ENCODE data around the gene CCDC170.

DNA sequence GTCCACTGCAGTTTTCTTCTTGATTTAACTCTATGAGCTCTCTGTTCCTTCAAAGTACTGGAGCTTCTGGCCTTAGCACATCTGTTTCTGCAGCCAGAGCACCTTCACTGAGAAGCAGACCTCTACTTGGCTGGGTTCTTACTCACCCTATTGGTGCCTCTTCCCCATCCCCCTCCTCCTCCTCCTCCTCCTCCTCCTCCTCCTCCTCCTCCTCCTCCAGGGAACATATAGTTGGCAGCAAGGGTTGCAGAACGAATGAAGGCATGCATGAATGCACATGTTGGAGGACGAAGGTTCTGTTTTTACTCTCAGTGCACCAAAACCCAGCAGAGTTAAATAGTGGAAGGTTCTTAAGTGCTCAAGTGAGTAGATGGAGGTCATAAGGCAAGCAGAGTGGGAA is 172.7 kb downstream of the CCDC170 start:
- TF ChIP-seq, protein P1, sequence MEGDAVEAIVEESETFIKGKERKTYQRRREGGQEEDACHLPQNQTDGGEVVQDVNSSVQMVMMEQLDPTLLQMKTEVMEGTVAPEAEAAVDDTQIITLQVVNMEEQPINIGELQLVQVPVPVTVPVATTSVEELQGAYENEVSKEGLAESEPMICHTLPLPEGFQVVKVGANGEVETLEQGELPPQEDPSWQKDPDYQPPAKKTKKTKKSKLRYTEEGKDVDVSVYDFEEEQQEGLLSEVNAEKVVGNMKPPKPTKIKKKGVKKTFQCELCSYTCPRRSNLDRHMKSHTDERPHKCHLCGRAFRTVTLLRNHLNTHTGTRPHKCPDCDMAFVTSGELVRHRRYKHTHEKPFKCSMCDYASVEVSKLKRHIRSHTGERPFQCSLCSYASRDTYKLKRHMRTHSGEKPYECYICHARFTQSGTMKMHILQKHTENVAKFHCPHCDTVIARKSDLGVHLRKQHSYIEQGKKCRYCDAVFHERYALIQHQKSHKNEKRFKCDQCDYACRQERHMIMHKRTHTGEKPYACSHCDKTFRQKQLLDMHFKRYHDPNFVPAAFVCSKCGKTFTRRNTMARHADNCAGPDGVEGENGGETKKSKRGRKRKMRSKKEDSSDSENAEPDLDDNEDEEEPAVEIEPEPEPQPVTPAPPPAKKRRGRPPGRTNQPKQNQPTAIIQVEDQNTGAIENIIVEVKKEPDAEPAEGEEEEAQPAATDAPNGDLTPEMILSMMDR (IDR thresholded peaks at IDR 0.05; ENCODE audit: borderline replicate concordance, extremely low read depth, low read length, poor library complexity, severe bottlenecking), result no peak
- TF ChIP-seq EZH2 (IDR thresholded peaks at IDR 0.05; ENCODE audit: borderline replicate concordance, low read depth, low read length, severe bottlenecking), result no peak
